SU-DHL-6 (cell line): ENCODE data around the gene HOXC10.

Experiments used
- H2AFZ ChIP-seq: fragments of 200-600 bp; sonication (generic); 2 replicates; pipeline ENCODE4 v1.6.1; 2014; ENCODE audit warnings: low read depth, mild to moderate bottlenecking, moderate library complexity, mixed read lengths, antibody characterized with exemption, low read length; ENCODE audit not compliant: severe bottlenecking
- H3F3A ChIP-seq: fragments of 200-600 bp; shearing (Covaris generic); 2 replicates; pipeline ENCODE4 v1.6.0; 2016; ENCODE audit warnings: antibody characterized with exemption, mild to moderate bottlenecking; ENCODE audit not compliant: insufficient read depth
- H3K27ac ChIP-seq: fragments of 200-600 bp; sonication (generic); 2 replicates; pipeline ENCODE4 v1.5.1; 2016; ENCODE audit warnings: low read depth, mild to moderate bottlenecking, low read length, moderate library complexity, mixed read lengths
- H3K27me3 ChIP-seq: fragments of 200-600 bp; sonication (generic), shearing (Covaris generic); 2 replicates; pipeline ENCODE4 v1.6.0; 2014; ENCODE audit warnings: mild to moderate bottlenecking, low read length
- H3K36me3 ChIP-seq: fragments of 200-600 bp; sonication (generic); 2 replicates; pipeline ENCODE4 v1.6.1; 2014; ENCODE audit warnings: mild to moderate bottlenecking, low read length, mixed read lengths
- H3K4me2 ChIP-seq: fragments of 300-600, 200-600 bp; shearing (Covaris generic), sonication (generic); 2 replicates; pipeline ENCODE4 v1.6.0; 2014; ENCODE audit warnings: low read length, low read depth, mild to moderate bottlenecking; ENCODE audit not compliant: poor library complexity, severe bottlenecking
- H3K4me3 ChIP-seq: fragments of 200-600 bp; sonication (generic); 2 replicates; pipeline ENCODE4 v1.5.1; 2014; ENCODE audit warnings: antibody characterized with exemption, low read length, mild to moderate bottlenecking, mixed read lengths; ENCODE audit not compliant: insufficient read depth, poor library complexity, severe bottlenecking
- H3K79me2 ChIP-seq: fragments of 200-600 bp; sonication (generic); 2 replicates; pipeline ENCODE4 v1.6.1; 2014; ENCODE audit warnings: mild to moderate bottlenecking, low read length, moderate library complexity; ENCODE audit not compliant: insufficient read depth
- H3K9ac ChIP-seq: fragments of 200-600 bp; sonication (generic); 2 replicates; pipeline ENCODE4 v1.7.0; 2014; ENCODE audit warnings: mild to moderate bottlenecking, low read length
- H3K9me2 ChIP-seq: fragments of 200-600 bp; sonication (generic); replicated peaks from 2 replicates; pipeline ENCODE4 v1.6.1; 2014; ENCODE audit warnings: low read length; ENCODE audit not compliant: insufficient read depth
- H3K9me3 ChIP-seq: fragments of 200-600 bp; sonication (generic); 2 replicates; pipeline ENCODE4 v1.6.1; 2014; ENCODE audit warnings: low read length, mixed read lengths; ENCODE audit not compliant: insufficient read depth
- H4K20me1 ChIP-seq: fragments of 200-600 bp; sonication (generic); 2 replicates; pipeline ENCODE4 v1.6.1; 2014; ENCODE audit warnings: low read depth, mild to moderate bottlenecking, antibody characterized with exemption, low read length, moderate library complexity, mixed read lengths
- CTCF ChIP-seq: fragments of 200-600 bp; sonication (generic); IDR thresholded peaks from one replicate; pipeline ENCODE4 v1.5.1; 2017; ENCODE audit warnings: antibody characterized with exemption, mild to moderate bottlenecking, low read length, moderate library complexity; ENCODE audit not compliant: insufficient read depth, poor library complexity, severe bottlenecking
- EZH2phosphoT487 ChIP-seq: fragments of 200-600 bp; sonication (generic), shearing (Covaris generic); conservative IDR thresholded peaks from 2 replicates; pipeline ENCODE4 v1.6.1; 2018; ENCODE audit warnings: mild to moderate bottlenecking, antibody characterized with exemption, low read length, moderate library complexity, mixed read lengths

HOXC10 gene

DNA sequence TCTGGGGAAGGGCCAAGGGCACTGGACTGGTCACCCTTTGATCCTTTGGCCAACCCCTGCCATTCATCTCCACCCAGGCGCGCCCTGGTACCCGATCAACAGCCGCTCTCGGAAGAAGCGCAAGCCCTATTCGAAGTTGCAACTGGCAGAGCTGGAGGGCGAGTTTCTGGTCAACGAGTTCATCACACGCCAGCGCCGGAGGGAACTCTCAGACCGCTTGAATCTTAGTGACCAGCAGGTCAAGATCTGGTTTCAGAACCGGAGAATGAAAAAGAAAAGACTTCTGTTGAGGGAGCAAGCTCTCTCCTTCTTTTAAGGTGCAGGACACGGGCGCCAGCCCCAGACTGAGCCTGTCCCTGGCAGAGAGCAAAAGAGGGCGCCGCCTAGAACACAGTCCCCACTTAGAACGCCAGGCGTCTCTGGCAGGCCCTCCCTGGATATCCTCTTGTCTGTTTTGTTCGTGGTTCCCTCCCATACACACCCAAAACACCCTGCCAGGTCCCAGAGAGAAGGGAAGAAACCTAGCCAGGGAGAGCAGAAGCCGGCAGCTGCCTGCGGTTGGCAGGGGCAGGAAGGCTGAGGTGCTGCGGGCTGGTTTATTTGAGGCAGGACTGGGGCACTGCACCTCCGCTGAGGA is 28.6 kb upstream of the HOXC10 start:
- Histone ChIP-seq H3K4me3 (no peak overlapping the region), H3K27ac (no peak overlapping the region), H3K9me2 (no peaks in the 10 kb centered on the region), H3K79me2 (no peaks in the 10 kb centered on the region), H3K27me3 (no peaks in the 10 kb centered on the region), H3K9ac (no peak overlapping the region), H2AFZ (no peak overlapping the region), H3F3A (no peaks in the 10 kb centered on the region), H3K9me3 (no peaks in the 10 kb centered on the region), H3K4me2 (no peak overlapping the region), H3K36me3 (no peaks in the 10 kb centered on the region), H4K20me1 (no peaks in the 10 kb centered on the region)
- no peak for TF ChIP-seq EZH2phosphoT487
- TF ChIP-seq CTCF = no peak

DNA sequence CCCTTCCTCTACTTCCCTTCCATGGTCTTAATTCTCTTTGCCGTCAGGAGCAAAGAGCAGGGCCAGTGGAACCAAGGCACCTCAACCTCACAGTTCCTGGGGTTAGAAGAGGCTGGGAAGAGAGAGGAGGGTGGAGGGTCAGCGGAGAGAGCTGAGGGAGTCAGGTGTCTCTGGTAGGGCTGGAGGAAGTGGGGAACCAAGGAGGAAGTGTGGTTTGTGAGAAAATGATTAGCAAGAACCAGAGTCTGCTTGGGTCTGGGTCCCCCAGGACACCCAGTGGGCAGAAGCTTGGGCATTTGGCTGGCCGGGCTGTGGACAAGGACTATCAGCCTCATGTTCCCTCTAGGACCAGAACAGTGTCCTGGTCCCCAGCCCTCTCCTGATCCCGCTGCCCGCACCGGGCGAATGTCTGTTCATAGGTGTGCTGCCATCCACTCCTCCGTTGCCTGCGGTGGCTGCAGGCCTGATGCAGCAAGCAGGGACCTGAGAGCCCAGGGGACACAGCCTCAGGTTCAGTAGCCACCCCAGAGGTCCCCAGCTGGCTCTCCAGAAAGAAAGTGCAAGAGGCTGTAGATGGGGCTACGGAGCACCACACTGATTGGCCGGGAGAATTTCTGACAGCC is 27.9 kb upstream of the HOXC10 start:
- Histone ChIP-seq H3K27me3 (no peaks in the 10 kb centered on the region), H3K36me3 (no peaks in the 10 kb centered on the region), H3K9me2 (no peaks in the 10 kb centered on the region), H3K4me2 (no peak overlapping the region), H3K27ac (no peak overlapping the region), H3K79me2 (no peaks in the 10 kb centered on the region), H3F3A (no peaks in the 10 kb centered on the region), H3K9me3 (no peaks in the 10 kb centered on the region), H3K4me3 (no peak overlapping the region), H4K20me1 (no peaks in the 10 kb centered on the region), H3K9ac (no peak overlapping the region), H2AFZ (no peak overlapping the region)
- no peak for TF ChIP-seq EZH2phosphoT487
- no peak for TF ChIP-seq CTCF

- H3K4me3 ChIP-seq = no peak overlapping the region
- H3K79me2 ChIP-seq = no peaks in the 10 kb centered on the region
- H3K27ac ChIP-seq = no peak overlapping the region
- H4K20me1 ChIP-seq = no peaks in the 10 kb centered on the region
- H3K4me2 ChIP-seq = no peak overlapping the region
- no peak overlapping the region for H2AFZ ChIP-seq
- no peaks in the 10 kb centered on the region for H3F3A ChIP-seq
- no peaks in the 10 kb centered on the region for H3K27me3 ChIP-seq
- no peak overlapping the region for H3K9ac ChIP-seq
- H3K9me3 ChIP-seq = no peaks in the 10 kb centered on the region
- no peaks in the 10 kb centered on the region for H3K36me3 ChIP-seq
- H3K9me2 ChIP-seq = no peaks in the 10 kb centered on the region
- TF ChIP-seq EZH2phosphoT487 (no peak), CTCF (no peak)
These were observed 26.8 kb upstream of the HOXC10 start for GRCh38 chr12:53958128-53958527.
